ENCODE measurements around the gene PSMD6.

PSMD6 gene

DNA sequence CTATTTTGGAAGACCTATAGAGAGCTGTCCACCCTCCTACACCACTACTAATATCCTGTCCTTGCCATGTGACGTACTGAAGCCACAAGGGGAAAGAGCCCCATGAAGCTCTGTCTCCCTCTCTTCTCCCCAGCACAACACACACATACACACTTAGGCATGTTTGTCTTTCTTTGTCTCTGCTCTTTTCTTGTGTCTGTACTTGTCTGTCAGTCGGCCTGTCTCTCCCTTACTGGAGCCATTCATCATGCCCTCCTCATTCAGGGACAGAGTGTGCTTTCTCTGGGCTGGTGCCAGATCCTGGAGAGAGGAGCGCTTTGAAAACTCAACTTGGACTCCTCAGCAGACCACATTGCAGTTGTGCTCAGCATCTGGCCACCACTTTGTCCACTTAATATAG, 47.6 kb downstream of the PSMD6 start:
- no peak for DNase-seq

GRCh38 chr3:63974451-63974850, 48.8 kb downstream of the PSMD6 start:
- DNase-seq, result no peak

DNA sequence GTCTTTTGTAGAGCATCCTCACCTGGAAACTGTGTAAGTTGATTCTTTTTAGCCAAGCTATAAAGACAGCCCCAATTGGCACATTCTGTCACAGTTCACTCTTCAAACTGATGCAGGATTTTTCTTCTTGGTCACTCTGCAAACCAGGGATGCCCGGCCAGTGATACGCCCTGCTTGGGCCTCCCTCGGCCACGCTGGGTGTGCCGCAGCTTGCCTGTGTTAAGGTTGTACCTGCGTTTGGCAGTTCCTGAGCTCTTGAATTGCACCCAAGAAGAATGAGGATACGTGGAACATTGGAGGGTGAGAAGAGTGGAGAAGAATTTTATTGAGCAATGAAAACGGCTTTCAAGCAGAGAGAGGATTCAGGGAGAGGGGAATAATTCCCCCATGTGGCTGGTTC, 49.9 kb downstream of the PSMD6 start:
- DNase-seq, result no peak

GRCh38 chr3:63972987-63973386, 50.3 kb downstream of the PSMD6 start:
- DNase-seq, result no peak

DNA sequence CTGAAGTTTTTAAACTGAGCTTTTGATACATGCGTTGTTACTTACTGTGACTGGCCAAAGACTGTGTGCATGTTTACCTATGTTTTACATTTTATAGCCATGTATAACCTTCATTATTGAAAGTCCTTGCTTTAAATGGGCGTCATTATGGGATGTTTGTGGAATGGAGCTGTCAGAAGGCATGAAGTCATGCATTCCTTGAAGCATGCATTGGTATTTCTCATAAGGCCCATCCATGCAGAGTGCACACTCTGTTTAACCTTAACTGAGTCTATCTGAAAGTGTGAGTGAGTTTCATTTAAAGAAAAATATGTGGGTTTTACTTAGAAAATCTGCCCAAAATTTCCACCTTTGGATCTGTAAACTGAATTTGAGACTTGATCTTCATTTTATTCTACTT, 51.1 kb downstream of the PSMD6 start:
- no peak for DNase-seq

- no peak for DNase-seq
These were observed 52.4 kb downstream of the PSMD6 start for GRCh38 chr3:63970631-63971475.

DNA sequence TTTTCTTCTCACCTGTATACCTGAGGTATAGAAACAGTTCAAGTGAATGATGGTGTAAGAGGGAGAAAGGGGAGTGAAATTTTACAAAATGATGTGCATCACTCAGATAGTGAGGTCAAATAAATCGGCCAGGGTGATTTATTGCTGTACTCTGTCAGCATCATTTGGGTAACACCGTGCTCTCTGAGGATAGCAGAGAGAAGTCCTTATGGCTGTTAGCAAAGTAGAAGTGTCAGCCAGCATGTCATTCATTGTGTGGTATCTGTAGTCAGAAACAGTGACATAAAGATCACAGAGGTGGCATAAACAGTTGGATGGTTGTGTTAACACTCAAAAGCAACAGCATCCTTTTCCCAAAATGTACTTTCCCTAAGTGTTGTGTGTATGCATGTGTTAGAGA, 53.4 kb downstream of the PSMD6 start:
- DNase-seq, result no peak

- no peak for DNase-seq
These were observed 54.5 kb downstream of the PSMD6 start for GRCh38 chr3:63968612-63969350.

GRCh38 chr3:63967675-63968611, 55.4 kb downstream of the PSMD6 start:
- DNase-seq, result no peak

DNA sequence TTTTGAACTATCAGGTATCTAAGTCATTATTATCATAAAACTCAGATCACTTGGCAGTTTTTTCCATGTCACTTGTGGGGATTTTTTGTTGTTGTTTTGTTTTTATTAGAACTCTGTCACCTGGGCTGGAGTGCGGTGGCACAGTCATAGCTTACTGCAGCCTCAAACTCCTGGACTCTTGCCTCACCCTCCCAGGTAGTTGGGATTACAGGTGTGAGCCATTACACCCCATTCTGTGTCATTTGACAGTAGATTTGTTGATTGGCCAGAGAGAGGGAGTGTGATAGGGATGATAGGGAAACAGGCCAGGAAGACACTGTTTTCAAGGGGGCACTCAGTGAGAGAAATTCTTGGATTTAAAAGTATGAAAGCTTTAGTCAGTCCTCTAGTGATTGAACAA, 56.4 kb downstream of the PSMD6 start:
- no peak for DNase-seq

DNA sequence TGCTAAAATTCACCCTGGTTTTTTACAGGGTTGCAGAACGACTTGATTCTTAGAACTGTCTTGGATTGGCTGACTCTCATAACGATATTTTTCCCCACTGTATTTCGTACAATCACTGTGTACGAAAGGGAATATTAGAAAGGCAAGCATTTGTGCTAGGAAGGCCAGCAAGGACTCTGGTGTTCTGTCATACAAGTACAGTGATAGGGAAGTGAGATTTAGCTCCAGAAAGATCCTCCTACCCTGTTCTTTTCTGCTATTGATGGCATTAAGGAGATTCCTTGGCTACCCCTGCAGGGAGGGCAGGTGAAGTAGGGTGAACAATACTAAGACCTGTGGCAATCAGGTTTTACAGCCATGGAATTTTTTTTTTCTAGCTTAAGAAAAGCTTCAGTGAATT, 57.3 kb downstream of the PSMD6 start:
- no peak for DNase-seq

- DNase-seq, result no peak
These were observed 58.4 kb downstream of the PSMD6 start for GRCh38 chr3:63964681-63965485.

DNA sequence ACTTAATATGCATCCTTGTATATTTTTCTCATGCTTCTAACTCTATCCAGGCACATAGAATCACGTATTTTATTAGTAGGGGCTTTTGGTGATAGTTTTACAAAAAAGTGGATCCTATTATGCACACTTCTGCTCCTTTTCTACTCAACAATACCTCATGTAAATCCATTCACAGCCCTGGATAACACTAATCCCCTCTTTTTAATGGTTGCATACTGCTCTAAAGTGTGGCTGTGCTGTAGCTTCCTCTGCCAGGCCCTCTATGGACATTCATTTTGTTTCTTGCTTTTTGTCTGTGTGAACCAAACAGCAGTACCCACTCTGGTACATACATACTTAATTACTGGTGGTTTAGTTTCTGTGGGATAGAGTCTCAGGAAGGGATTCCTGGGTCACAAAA, 59.8 kb downstream of the PSMD6 start:
- DNase-seq, result no peak

DNA sequence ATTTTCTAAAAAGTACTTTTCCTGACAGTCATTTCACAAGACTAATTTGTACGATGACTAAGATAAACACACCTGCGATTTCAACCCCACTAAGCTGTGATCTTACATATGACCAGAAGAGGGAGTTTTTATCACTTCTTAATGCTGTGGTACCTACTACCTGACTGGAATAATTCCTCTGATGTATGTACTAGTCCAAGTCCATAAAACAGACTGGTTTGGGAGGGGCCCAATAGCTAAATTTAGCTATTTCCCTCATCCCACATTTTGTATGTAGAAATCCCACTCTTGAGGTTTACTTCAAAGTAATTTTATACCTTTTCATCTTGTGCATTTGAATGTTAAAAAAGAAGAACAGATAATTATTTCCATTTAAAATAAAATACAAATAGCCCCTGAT, 61.4 kb downstream of the PSMD6 start:
- DNase-seq, result no peak

Measured in activated T-cell treated with anti-CD3 and anti-CD28 coated beads for 4 hours (primary cell).